NCI-H1694 treated with DMSO at 0.1 percent for 48 hours (cell line): Measurements from ENCODE around the gene TIMP2.
"Not testable (repeated sequence)": the region's sequence is repeated elsewhere in the genome, so short reads cannot be mapped to it uniquely, and the experiment has no call there.

Experiments
- DNase-seq: peaks from one replicate; lab custom pipeline; 2025; lab: John Stamatoyannopoulos, UW

TIMP2 gene

DNA sequence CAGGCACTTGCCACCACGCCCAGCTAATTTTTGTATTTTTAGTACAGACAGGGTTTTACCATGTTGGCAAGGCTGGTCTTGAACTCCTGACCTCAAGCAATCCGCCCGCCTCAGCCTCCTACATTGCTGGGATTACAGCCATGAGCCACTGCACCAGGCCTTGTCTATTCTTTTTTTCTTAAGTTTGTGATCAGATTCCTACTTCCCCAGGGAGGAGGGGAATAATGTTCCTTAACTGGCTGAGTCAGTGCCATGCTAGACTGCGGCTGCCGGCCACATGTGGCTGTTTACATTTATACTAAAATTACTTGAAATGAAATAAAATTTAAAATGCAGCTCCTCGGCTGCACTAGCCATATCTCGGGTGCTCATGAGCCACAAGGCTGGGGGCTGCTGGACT, 56.8 kb downstream of the TIMP2 start:
- no peak for DNase-seq

DNA sequence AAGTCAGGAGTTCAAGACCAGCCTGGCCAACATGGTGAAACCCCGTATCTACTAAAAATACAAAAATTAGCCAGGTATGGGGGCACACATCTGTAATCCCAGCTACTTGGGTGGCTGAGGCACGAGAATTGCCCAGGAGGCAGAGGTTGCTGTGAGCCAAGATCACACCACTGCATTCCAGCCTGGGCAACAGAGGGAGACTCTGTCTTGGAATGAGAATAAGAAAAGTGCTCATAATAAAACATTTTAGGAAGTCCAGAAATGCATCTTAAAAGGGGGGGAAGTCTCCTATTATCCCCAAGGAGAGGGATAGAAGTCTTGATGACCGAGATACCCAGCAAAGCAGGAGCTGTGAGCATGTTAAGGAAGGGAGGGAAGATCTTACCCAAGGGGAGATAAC, 58.1 kb downstream of the TIMP2 start:
- DNase-seq: not testable (repeated sequence)

DNA sequence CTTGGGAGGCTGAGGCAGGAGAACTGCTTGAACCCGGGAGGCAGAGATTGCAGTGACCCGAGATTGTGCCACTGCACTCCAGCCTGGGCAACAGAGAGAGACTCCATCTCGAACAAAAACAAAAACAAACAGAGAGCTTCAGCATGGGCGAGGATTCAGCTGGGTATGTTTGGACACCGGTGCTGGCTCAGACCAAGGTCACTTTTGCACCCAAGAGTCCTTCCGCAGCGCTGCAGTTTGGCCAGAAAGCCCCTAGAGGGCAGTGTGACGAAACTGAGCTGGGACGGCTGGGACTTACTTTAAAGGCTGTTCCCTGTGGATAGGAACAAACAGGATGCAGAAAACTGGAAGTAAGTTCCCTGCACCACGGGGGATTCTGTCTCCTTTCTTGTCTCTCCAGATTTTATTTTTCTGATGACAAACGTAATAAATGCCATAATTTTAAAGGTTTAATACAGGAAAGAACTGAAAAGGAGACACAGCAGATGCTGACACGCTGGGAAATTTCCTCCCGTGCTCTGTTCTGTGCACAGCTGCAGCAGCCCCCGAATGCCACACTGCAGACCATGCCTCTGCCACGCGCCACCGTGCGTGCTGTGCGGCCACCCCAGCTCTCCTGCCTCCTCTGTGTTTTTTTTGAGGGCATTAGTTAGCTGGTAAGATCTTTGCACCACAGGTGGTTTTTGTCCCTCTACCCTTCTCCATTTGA, 59.4 kb downstream of the TIMP2 start:
- DNase-seq: peak; percentile 68

DNA sequence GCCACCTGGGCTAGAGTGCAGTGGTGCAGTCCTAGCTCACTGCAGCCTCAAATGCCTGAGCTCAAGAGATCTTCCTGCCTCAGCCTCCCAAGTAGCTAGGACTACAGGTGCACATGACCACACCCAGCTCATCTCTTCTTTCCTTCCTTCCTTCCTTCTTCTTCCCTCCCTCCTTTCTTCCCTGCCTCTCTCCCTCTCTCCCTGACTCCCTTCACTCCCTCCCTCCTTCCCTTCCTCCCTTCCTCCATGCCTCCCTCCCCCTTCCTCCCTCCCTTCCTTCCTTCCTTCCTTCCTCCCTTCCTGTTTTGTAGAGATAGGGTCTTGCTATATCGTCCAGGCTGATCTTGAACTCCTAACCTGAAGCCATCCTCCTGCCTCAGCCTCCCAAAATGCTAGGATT, 61.1 kb downstream of the TIMP2 start:
- DNase-seq: no peak

DNA sequence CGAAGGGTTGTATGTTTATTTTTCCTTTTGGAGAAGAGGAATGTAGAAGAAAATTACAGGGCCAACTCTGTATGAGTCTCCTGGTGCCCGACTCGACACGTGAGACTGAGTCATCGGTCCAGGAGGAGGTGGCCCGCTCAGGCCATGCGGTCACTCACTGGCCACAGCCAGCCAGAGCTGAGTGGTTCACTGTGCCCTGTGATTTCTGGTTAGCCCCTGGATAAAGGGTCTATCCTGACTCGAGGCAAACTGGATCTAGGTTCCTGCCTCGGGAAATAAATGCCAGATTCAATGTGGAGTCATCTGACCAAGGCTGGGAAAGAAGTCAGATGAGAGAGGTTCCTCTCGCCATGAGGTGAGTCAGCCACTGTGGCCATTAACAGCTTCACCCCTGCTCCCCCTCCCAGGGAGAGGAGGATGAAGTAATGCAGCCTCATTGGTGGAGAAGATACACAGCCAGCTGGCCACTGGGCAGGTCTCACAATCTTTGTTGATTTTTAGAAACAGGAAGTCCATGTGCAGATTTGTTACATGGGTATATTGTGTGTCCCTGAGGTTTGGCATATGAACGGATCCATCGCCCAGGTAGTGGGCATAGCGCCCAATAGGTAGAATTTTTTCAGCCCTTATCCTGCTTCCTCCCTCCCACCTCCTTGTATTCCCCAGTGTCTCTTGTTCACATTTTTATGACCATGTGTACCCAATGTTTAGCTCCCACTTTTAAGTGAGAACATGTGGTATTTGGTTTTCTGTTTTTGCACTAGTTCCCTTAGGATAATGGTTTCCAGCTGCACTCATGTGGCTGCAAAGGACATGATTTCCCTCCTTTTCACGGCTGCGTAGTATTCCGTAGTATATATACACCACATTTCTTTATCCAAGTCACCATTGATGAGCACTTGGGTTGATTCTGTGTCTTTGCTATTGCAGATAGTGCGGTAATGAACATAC, 62.8 kb downstream of the TIMP2 start:
- DNase-seq: no peak

DNA sequence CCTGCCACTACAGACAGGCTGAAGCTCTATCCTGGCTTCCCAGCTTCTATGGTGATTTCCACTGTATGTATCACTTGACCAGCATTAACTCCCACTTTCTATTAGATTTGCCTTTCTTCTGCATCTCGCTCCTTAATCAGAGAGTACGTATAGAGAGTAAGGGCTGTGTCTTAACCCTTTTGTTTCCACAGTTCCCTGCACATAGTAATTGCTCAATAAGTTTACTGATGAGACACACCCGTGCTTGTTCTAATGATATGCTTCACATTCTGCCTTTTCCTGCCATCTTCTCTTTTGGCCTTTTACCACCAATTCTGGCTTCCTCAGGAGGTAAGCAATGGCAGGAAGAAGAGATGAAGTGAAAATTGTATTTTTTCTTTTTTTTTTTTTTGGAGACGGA, 64.0 kb downstream of the TIMP2 start:
- DNase-seq: no peak

- no peak for DNase-seq
Observed at GRCh38 chr17:78859051-78859450, 66.1 kb downstream of the TIMP2 start.

DNA sequence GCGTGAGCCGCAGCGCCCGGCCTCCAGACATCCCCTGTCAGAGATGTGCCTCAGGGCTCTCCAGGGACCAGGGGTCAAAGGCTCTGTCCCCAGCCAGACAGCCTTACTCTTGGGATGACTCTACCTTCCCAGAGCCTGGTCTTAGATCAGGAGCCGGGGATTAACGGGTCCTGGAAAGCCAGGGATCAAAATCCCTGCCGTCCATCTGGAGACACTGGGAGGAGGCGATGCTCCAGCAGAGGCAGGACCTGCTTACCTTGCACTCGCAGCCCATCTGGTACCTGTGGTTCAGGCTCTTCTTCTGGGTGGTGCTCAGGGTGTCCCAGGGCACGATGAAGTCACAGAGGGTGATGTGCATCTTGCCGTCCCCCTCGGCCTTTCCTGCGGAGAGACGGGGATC, 67.9 kb downstream of the TIMP2 start:
- no peak for DNase-seq

DNA sequence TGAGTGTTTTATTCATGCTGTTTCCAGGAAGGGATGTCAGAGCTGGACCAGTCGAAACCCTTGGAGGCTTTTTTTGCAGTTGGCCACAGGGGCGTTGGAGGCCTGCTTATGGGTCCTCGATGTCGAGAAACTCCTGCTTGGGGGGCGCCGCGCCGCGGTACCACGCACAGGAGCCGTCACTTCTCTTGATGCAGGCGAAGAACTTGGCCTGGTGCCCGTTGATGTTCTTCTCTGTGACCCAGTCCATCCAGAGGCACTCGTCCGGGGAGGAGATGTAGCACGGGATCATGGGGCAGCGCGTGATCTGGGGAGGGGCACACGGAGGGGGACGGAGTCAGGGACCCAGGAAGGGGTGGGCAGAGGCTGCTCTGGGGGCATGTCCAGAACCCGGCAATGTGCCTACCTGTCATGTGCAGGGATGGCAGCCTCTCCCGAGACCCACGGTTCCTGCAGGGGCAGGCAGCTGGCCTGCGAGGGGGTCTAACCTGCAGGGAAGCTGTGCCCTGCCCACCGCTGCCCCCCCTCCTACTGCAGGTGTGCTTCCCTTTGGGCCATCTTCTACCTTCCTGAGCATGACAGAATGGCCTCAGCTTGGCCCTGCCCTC, 69.5 kb downstream of the TIMP2 start:
- DNase-seq: no peak

DNA sequence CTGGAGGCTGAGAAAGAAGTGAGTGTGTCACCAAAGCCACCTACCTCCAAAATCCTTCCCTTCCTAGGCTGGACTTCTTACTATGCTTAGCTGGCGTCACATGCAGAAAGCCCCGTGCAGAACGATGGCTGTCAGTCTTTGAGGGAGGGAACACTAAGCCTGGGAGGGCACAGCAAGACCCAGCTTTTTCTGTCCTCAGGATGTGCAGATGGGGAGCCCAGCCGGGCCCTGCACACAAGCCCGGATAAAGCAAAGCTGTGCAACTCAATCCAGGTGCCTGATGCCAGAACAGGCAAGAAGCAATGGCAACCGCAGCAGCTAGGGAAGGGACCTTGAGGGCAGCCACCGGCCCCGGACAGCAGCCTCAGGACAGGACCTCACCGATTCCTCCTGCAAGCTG, 70.7 kb downstream of the TIMP2 start:
- no peak for DNase-seq

- DNase-seq: no peak
Observed at GRCh38 chr17:78853926-78854394, 71.2 kb downstream of the TIMP2 start.

GRCh38 chr17:78852709-78853121, 72.5 kb downstream of the TIMP2 start:
- no peak for DNase-seq

DNA sequence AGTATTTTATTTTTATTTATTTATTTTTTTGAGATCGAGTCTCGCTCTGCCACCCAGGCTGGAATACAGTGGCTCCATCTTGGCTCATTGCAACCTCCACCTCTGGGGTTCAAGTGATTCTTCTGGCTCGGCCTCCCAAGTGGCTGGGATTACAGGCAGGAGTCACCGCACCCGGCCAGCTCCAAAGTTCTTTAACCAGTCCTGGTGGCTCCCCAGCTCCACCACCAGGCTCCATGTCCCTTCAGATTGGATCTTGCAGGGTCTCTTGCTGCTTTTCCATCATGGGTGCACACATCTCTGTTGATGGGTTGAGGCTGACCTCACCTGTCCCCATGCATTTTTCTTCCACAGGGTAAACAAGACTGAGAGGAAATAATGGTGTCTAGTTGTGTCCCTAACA, 76.2 kb downstream of the TIMP2 start:
- DNase-seq: no peak

- no peak for DNase-seq
Observed at GRCh38 chr17:78847052-78847451, 78.1 kb downstream of the TIMP2 start.

DNA sequence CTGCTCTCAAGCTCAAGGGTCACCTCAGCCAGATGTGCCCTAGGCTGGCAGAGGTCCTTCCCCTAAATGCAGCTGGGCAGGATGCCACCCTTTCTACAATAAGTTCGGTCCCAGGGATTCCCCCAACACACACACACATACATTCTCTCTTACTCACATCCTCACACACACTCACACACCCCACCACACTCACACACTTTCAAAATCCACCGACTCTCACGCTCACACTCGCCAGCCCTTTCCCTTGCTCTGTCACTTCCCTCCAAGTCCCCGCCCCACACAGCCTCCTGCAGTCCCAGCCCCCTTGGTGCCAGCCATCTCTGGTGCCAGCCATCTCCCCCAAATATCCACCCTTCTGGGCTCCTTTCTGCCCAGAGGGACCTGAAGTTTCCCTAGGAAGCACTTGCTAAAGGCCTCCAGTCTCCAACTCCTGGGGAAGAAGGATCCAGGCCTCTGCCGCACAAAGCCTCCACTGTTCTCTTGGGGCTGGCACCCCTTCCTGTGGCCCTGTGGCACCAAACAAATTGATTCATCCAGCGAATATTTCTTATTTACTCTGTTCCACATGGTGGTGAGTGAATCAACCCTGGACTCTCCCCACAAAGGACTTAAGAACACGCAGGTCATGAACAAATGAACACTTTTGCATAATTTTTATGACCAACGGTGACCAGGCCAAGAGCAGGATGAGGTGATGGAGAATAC, 80.7 kb downstream of the TIMP2 start:
- DNase-seq: no peak

- DNase-seq: peak; percentile 64
Observed at GRCh38 chr17:78842881-78843565, 82.2 kb downstream of the TIMP2 start.

DNA sequence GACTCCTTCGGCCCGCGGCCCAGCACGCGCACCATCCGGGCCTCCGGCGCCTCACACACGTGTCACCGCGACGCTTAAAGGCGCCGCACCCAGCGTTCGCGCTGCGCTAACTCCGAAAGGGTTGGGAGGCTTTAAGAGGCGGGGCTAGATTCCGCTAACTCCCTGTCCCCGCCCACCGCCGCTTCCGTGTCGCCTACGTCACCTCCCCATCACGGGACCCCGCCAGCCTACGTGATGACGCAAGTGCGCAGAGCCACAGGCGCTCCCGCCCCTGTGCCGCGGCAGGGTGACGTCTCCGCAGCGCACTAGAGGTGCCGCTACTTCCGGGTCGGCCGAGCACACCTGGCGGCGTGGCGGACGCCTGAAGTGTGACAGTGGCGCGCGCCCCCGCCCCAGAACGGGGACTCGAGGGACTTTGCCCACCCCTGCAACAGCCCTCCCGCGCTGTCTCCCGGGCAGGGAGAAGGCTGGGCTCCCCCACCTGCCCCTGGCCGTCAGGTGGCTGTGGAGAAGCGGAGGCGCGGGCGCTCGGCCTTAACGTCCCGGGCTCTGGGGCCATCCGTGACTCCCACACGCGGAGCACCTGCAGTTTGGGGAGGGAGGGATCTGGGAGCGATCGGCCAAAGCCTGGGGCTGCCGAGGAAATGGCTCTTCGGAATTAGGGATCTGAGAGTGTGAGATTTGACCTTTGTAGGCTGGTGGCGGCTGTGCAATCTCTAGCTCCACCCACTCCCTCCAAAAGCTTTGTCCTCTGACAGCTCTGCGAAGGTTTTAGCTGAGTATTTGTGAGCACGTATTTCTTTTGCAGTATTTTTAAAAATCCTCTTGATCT, 84.2 kb downstream of the TIMP2 start, which contains the start of gene USP36:
Gene USP36 (minus strand): TSS at position 35 of the 832 bp plus-strand sequence. CDS start 4,451 bp downstream, outside the sequence.
- peak; percentile 98 for DNase-seq

DNA sequence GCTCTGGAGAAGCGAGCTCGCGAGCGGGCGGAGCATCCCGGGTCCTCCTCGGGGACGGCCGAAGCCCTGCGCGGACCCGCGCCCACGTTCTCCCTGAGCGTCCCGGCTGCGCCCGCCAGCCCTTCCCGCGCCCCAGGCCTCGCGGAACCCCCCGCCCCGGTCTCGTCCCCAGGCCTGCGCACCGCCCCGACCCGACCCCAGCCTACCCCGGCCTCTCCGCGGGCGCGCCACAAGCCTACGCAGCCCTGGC, 84.7 kb downstream of the TIMP2 start:
- no peak for DNase-seq

DNA sequence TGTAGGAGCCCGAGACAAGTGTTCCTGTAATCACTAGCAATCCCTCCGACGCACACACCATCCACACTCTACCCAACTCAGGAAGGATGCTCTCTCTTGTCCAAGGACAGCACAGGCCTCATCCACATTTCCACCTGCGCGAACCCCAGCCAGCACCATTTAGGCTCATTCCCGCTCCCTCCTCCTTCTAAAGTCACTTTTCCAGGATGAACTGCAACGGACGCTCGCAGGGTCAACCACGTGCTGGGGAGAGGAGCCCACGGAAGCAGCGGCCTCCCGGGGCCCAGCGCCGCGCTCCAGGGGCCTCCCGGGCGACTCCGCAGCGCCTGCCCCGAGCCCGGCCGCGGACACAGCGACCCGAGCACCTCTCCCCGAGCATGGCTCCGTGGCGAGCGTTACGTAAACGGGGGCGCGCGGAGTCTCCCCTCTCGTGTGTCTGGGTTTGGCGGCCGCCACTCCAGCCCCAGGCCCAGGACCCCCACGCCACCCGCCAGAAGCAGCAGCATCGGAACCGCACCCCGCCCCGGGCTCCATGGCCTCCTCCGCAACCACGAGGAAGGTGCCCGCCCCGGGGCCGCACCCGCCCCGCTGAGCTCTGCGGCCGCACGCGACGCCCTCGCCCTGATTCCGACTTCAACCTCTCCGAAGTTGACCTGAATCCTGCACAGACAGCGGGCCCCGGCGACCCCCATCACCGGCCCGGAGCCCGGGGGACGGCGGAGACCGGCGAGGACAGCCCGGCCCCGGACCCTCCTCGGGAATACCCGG, 85.2 kb downstream of the TIMP2 start:
- no peak for DNase-seq

DNA sequence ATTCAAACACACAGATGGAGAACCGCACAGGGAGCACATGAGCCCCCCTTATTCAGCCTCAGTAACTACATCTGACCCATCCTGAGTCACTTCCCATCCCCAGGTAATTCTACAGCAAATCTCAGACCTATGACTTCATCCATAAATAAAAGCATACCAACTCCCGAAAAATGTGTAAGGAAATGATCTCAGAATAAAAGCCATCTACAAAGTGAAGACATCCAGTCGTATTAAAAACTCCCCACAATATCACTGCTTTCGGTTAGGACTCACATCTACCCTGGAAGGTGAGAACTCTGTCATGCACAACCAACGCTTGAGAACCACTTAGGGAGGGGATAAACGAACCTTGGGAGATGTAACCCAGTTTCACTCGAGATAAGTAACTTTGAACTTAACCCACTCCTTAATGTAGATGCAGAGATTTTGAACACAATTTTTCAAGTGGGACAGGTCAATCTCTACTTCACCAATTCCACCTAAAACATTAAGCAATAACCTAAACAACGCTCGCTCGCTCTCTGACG, 85.9 kb downstream of the TIMP2 start:
- DNase-seq: no peak
